OCI-LY3 (cell line): ENCODE data around the gene COMMD1.

Experiments
- H2AFZ ChIP-seq: fragments of 200-600, 300-600 bp; shearing (Covaris generic); 2 replicates; pipeline ENCODE4 v1.6.0; 2014; ENCODE audit warnings: antibody characterized with exemption, low read depth, low read length
- H3K27ac ChIP-seq: fragments of 200-600, 300-600 bp; sonication (generic); 2 replicates; pipeline ENCODE4 v1.5.1; 2014; ENCODE audit warnings: mild to moderate bottlenecking, low read length, moderate library complexity, mixed read lengths
- H3K27me3 ChIP-seq: fragments of 200-600, 300-600 bp; sonication (generic); 2 replicates; pipeline ENCODE4 v1.6.1; 2014; ENCODE audit warnings: low read depth, low read length, mixed read lengths
- H3K36me3 ChIP-seq: fragments of 200-600, 300-600 bp; sonication (generic); replicated peaks from 2 replicates; pipeline ENCODE3; 2014; ENCODE audit warnings: low read depth, low read length, mixed read lengths
- H3K4me1 ChIP-seq: fragments of 300-600, 200-600 bp; sonication (generic); 2 replicates; pipeline ENCODE4 v1.6.1; 2014; ENCODE audit warnings: low read length, mixed read lengths
- H3K4me2 ChIP-seq: fragments of 200-600, 300-600 bp; sonication (generic); 2 replicates; pipeline ENCODE4 v1.6.1; 2014; ENCODE audit warnings: low read length, mixed read lengths
- H3K4me3 ChIP-seq: fragments of 300-600, 200-600 bp; sonication (generic); 2 replicates; pipeline ENCODE4 v1.5.1; 2014; ENCODE audit warnings: antibody characterized with exemption, mild to moderate bottlenecking, low read length, moderate library complexity
- H3K79me2 ChIP-seq: fragments of 300-600, 200-600 bp; shearing (Covaris generic); 2 replicates; pipeline ENCODE4 v1.6.1; 2014; ENCODE audit warnings: mild to moderate bottlenecking, low read length, mixed read lengths
- H3K9ac ChIP-seq: fragments of 300-600, 200-600 bp; shearing (Covaris generic); 2 replicates; pipeline ENCODE4 v1.6.0; 2014; ENCODE audit warnings: mild to moderate bottlenecking, low read length, moderate library complexity
- H3K9me3 ChIP-seq: fragments of 200-600, 300-600 bp; shearing (Covaris generic); 2 replicates; pipeline ENCODE4 v1.6.1; 2014; ENCODE audit warnings: low read length, mixed read lengths; ENCODE audit not compliant: insufficient read depth
- H4K20me1 ChIP-seq: fragments of 200-600, 300-600 bp; sonication (generic); 2 replicates; pipeline ENCODE4 v1.6.1; 2016; ENCODE audit warnings: low read length, mixed read lengths; ENCODE audit not compliant: insufficient read depth
- CTCF ChIP-seq: fragments of 200-600, 300-600 bp; sonication (generic); IDR thresholded peaks from 2 replicates; pipeline ENCODE4 v1.5.1; 2014; ENCODE audit warnings: antibody characterized with exemption, low read length, low read depth
- EZH2phosphoT487 ChIP-seq: fragments of 200-600 bp; shearing (Covaris generic); IDR thresholded peaks from 2 replicates; pipeline ENCODE4 v1.6.1; 2018; ENCODE audit warnings: antibody characterized with exemption, mixed run types, low read depth

Gene COMMD1

GRCh38 chr2:62102402-62102920, 197.0 kb downstream of the COMMD1 start:
- Histone ChIP-seq H3K9me3 (no peaks in the 10 kb centered on the region), H3K4me2 (no peak overlapping the region), H3K9ac (no peak overlapping the region), H3K27ac (no peak overlapping the region), H3K36me3 (no peaks in the 10 kb centered on the region), H4K20me1 (no peaks in the 10 kb centered on the region), H3K79me2 (no peaks in the 10 kb centered on the region), H3K4me3 (no peak overlapping the region), H3K4me1 (peaks cover 38% of the 10 kb centered on the region), H3K27me3 (no peaks in the 10 kb centered on the region), H2AFZ (no peak overlapping the region)
- TF ChIP-seq EZH2phosphoT487 (no peak), CTCF (no peak)

GRCh38 chr2:62109554-62109953, 204.1 kb downstream of the COMMD1 start:
- Histone ChIP-seq H3K27me3 (no peaks in the 10 kb centered on the region), H4K20me1 (no peaks in the 10 kb centered on the region), H3K79me2 (no peaks in the 10 kb centered on the region), H3K27ac (no peak overlapping the region), H3K4me1 (peaks cover 5% of the 10 kb centered on the region), H2AFZ (no peak overlapping the region), H3K4me3 (no peak overlapping the region), H3K9ac (no peak overlapping the region), H3K4me2 (no peak overlapping the region), H3K36me3 (no peaks in the 10 kb centered on the region), H3K9me3 (no peaks in the 10 kb centered on the region)
- TF ChIP-seq CTCF (no peak), EZH2phosphoT487 (no peak)

- Histone ChIP-seq H3K9ac (no peak overlapping the region), H3K9me3 (no peaks in the 10 kb centered on the region), H3K27ac (no peak overlapping the region), H3K4me3 (no peak overlapping the region), H3K36me3 (no peaks in the 10 kb centered on the region), H3K4me1 (peaks cover 5% of the 10 kb centered on the region), H3K79me2 (no peaks in the 10 kb centered on the region), H2AFZ (no peak overlapping the region), H3K4me2 (no peak overlapping the region), H3K27me3 (no peaks in the 10 kb centered on the region), H4K20me1 (no peaks in the 10 kb centered on the region)
- no peak for TF ChIP-seq EZH2phosphoT487
- TF ChIP-seq CTCF, result no peak
Observed at GRCh38 chr2:62110415-62111025, 205.0 kb downstream of the COMMD1 start.

GRCh38 chr2:62112179-62112578, 206.7 kb downstream of the COMMD1 start:
- Histone ChIP-seq H3K36me3 (no peaks in the 10 kb centered on the region), H3K79me2 (no peaks in the 10 kb centered on the region), H3K4me3 (no peak overlapping the region), H4K20me1 (no peaks in the 10 kb centered on the region), H2AFZ (no peak overlapping the region), H3K4me2 (no peak overlapping the region), H3K9ac (no peak overlapping the region), H3K27ac (no peak overlapping the region), H3K27me3 (no peaks in the 10 kb centered on the region), H3K9me3 (no peaks in the 10 kb centered on the region), H3K4me1 (peaks cover 11% of the 10 kb centered on the region)
- TF ChIP-seq EZH2phosphoT487 (no peak), CTCF (no peak)
